Peyer's patch (tissue), 4 donors: ENCODE measurements around the gene SLC1A2.

Source experiments
- CTCF ChIP-seq, 6 experiments: fragments of 450-650 bp in 4 of 6; fragments of 200-600 bp in 2 of 6; sonication (generic) in 1 of 6; IDR thresholded peaks; one replicate each; pipeline ENCODE4 v1.5.1; 2017 to 2019; ENCODE audit warnings: antibody characterized with exemption in 6 of 6, mild to moderate bottlenecking in 3 of 6, moderate library complexity in 1 of 6
- POLR2A ChIP-seq, 2 donors: fragments of 450-650 bp; IDR thresholded peaks; one replicate each; pipeline ENCODE4 v1.5.1; 2017; ENCODE audit warnings: antibody characterized with exemption in 2 of 2, mild to moderate bottlenecking in 2 of 2, moderate library complexity in 2 of 2

- TF ChIP-seq POLR2A (IDR thresholded peaks at IDR 0.05), result no peak
- TF ChIP-seq CTCF (IDR thresholded peaks at IDR 0.05), result no peak
These were observed 95.0 kb downstream of the SLC1A2 start for GRCh38 chr11:35324183-35324886.
